WTC11 (cell line): ENCODE data around the gene ITPR1.

Experiments used
- AFF4 ChIP-seq: sonication (generic); formaldehyde crosslinking; IDR thresholded peaks from 2 replicates; pipeline ENCODE4 v1.8.1; 2023; ENCODE audit warnings: mild to moderate bottlenecking, missing genetic modification reagents, borderline replicate concordance
- ATF3 ChIP-seq: sonication (generic); formaldehyde crosslinking; conservative IDR thresholded peaks from 2 replicates; pipeline ENCODE4 v1.8.1; 2022; ENCODE audit warnings: mild to moderate bottlenecking, missing genetic modification reagents
- CDX4 ChIP-seq: fragments of 250-450 bp; sonication (Bioruptor Pico); IDR thresholded peaks from 2 replicates; pipeline ENCODE4 v1.9.0; 2021; ENCODE audit warnings: moderate library complexity, mild to moderate bottlenecking, inconsistent platforms, borderline replicate concordance
- CTCF ChIP-seq: fragments of 200-600 bp; IDR thresholded peaks from 2 replicates; pipeline ENCODE4 v1.8.0; 2022; ENCODE audit warnings: antibody characterized with exemption
- E2F5 ChIP-seq: sonication (generic); formaldehyde crosslinking; IDR thresholded peaks from 2 replicates; pipeline ENCODE4 v1.8.1; 2022; ENCODE audit warnings: mild to moderate bottlenecking, moderate library complexity, missing genetic modification reagents
- ELF4 ChIP-seq: sonication (generic); formaldehyde crosslinking; IDR thresholded peaks from 2 replicates; pipeline ENCODE4 v1.8.1; 2022; ENCODE audit warnings: low read depth, mild to moderate bottlenecking, moderate library complexity, missing genetic modification reagents
- FOXP4 ChIP-seq: sonication (generic); formaldehyde crosslinking; IDR thresholded peaks from 2 replicates; pipeline ENCODE4 v1.8.0; 2022; ENCODE audit warnings: mild to moderate bottlenecking, missing genetic modification reagents
- IRF1 ChIP-seq: sonication (generic); formaldehyde crosslinking; IDR thresholded peaks from 2 replicates; pipeline ENCODE4 v1.8.0; 2023; ENCODE audit warnings: missing genetic modification reagents
- JUN ChIP-seq: sonication (generic); formaldehyde crosslinking; IDR thresholded peaks from 2 replicates; pipeline ENCODE4 v1.8.0; 2023; ENCODE audit warnings: mild to moderate bottlenecking, missing genetic modification reagents
- NFYB ChIP-seq: sonication (generic); formaldehyde crosslinking; conservative IDR thresholded peaks from 2 replicates; pipeline ENCODE4 v1.8.0; 2022; ENCODE audit warnings: low read depth, missing genetic modification reagents
- NR3C1 ChIP-seq: sonication (generic); formaldehyde crosslinking; conservative IDR thresholded peaks from 2 replicates; pipeline ENCODE4 v1.8.1; 2023; ENCODE audit warnings: low read depth, mild to moderate bottlenecking, missing genetic modification reagents
- TEAD4 ChIP-seq: sonication (generic); formaldehyde crosslinking; IDR thresholded peaks from 2 replicates; pipeline ENCODE4 v1.8.0; 2022; ENCODE audit warnings: mild to moderate bottlenecking, missing genetic modification reagents
- ZBTB21 ChIP-seq: sonication (generic); formaldehyde crosslinking; IDR thresholded peaks from 2 replicates; pipeline ENCODE4 v1.8.1; 2023; ENCODE audit warnings: mild to moderate bottlenecking, missing genetic modification reagents, borderline replicate concordance
- ZNF317 ChIP-seq: sonication (generic); formaldehyde crosslinking; IDR thresholded peaks from 2 replicates; pipeline ENCODE4 v1.8.1; 2023; ENCODE audit warnings: low read depth, mild to moderate bottlenecking, moderate library complexity, missing genetic modification reagents, borderline replicate concordance

- TF ChIP-seq FOXP4 (CRISPR knock-in tag) (no peak), E2F5 (CRISPR knock-in tag) (no peak), CTCF (no peak), CDX4 (CRISPR knock-in tag) (no peak), JUN (no peak), NFYB (CRISPR knock-in tag) (no peak), IRF1 (CRISPR knock-in tag) (no peak), ELF4 (no peak), ZBTB21 (CRISPR knock-in tag) (no peak), AFF4 (CRISPR knock-in tag) (no peak), NR3C1 (CRISPR knock-in tag) (no peak), ATF3 (CRISPR knock-in tag) (no peak), TEAD4 (CRISPR knock-in tag) (no peak), ZNF317 (CRISPR knock-in tag) (no peak)
Observed at GRCh38 chr3:4511491-4512262, 18.5 kb downstream of the ITPR1 start.
